K562 (cell line): Measurements from ENCODE around the gene CYP2A6. TPM values are rescaled to one million over a fixed set of nuclear protein-coding genes. Genes with fewer than 3 reads are reported as not detected.

ENCODE experiments used
- ARHGAP35 ChIP-seq: fragments of 450-650 bp; IDR thresholded peaks from 2 replicates; pipeline ENCODE4 v1.6.1; 2018; ENCODE audit not compliant: partially characterized antibody
- BMI1 ChIP-seq: fragments of 150-350 bp; IDR thresholded peaks from 2 replicates; pipeline ENCODE4 v1.6.1; 2014; ENCODE audit warnings: low read length
- CEBPG ChIP-seq, 3 experiments: fragments of 200-800 bp in 1 of 3; sonication (Bioruptor generic) in 1 of 3; sonication (generic) in 1 of 3; formaldehyde crosslinking in 1 of 3; IDR thresholded peaks in 2 of 3; conservative IDR thresholded peaks in 1 of 3; 2 replicates each; pipeline versions ENCODE4 v1.6.1 to v1.8.0; 2016 to 2022; ENCODE audit warnings: missing compliant biosample characterization in 2 of 3, missing genetic modification characterization in 2 of 3, mild to moderate bottlenecking in 1 of 3, missing genetic modification reagents in 1 of 3
- DNMT1 ChIP-seq: fragments of 450-650 bp; IDR thresholded peaks from 2 replicates; pipeline ENCODE4 v1.6.1; 2016; ENCODE audit warnings: antibody characterized with exemption, mild to moderate bottlenecking
- ERF ChIP-seq: fragments of 450-650 bp; formaldehyde crosslinking; IDR thresholded peaks from 2 replicates; pipeline ENCODE4 v1.4.0; 2020; ENCODE audit warnings: mild to moderate bottlenecking, mixed read lengths
- MCM5 ChIP-seq: fragments of 450-650 bp; IDR thresholded peaks from 2 replicates; pipeline ENCODE4 v1.6.1; 2016; ENCODE audit warnings: low read depth
- NFXL1 ChIP-seq: fragments of 450-650 bp; formaldehyde crosslinking; IDR thresholded peaks from 2 replicates; pipeline ENCODE4 v1.4.0; 2021; ENCODE audit warnings: mild to moderate bottlenecking
- SREBF1 ChIP-seq: fragments of 150-350 bp; IDR thresholded peaks from 2 replicates; pipeline ENCODE4 v1.6.1; 2014; ENCODE audit warnings: antibody characterized with exemption, low read depth, low read length, borderline replicate concordance
- TAF9B ChIP-seq: fragments of 450-650 bp; IDR thresholded peaks from 2 replicates; pipeline ENCODE4 v1.6.1; 2018; ENCODE audit warnings: mild to moderate bottlenecking; ENCODE audit not compliant: partially characterized antibody
- polyA plus RNA-seq, 8 experiments: library from polyadenylated mRNA; depleted of rRNA in 4 of 8; stranded (reverse) in 5 of 8; unstranded in 3 of 8; fragments of >200 nt; fragmentation: Nextera tagmentation in 2 of 8; fragmentation: Illumina TruSeq in 1 of 8; extraction: Ambion mirVana in 2 of 8; extraction: Trizol in 1 of 8; gene quantifications; 2 replicates each; pipeline versions ENCODE4 v1.2.1 to v1.2.3, GENCODE V29; 2011 to 2014; ENCODE audit warnings: inconsistent platforms in 1 of 8, missing spikeins in 1 of 8
- total RNA-seq, 7 experiments: library from RNA; depleted of rRNA in 6 of 7; stranded (reverse); fragments of >200 nt in 6 of 7; fragmentation: Illumina TruSeq in 2 of 7; extraction: Trizol in 2 of 7; gene quantifications; 2 replicates each; pipeline versions ENCODE4 v1.2.1 to v1.2.3, GENCODE V29; 2011 to 2021; ENCODE audit warnings: low replicate concordance in 1 of 7
- TF ChIP-seq, protein P1 (sequence below): sonication (generic); formaldehyde crosslinking; IDR thresholded peaks from 2 replicates; pipeline ENCODE4 v1.8.0; 2022; ENCODE audit warnings: mild to moderate bottlenecking, missing genetic modification reagents
- TF ChIP-seq, protein P2 (sequence below): sonication (generic); formaldehyde crosslinking; IDR thresholded peaks from 2 replicates; pipeline ENCODE4 v1.8.0; 2022; ENCODE audit warnings: mild to moderate bottlenecking, low read depth, missing genetic modification reagents
- TF ChIP-seq, protein P3 (sequence below): fragments of 450-650 bp; conservative IDR thresholded peaks from 2 replicates; pipeline ENCODE4 v1.6.1; 2016; ENCODE audit warnings: missing genetic modification characterization, low read depth, mild to moderate bottlenecking, missing compliant biosample characterization, moderate library complexity
- TF ChIP-seq, protein P4 (sequence below): sonication (generic); formaldehyde crosslinking; IDR thresholded peaks from 2 replicates; pipeline ENCODE4 v1.8.1; 2023; ENCODE audit warnings: mild to moderate bottlenecking, missing genetic modification reagents
- TF ChIP-seq, protein P5 (sequence below): fragments of 450-650 bp; IDR thresholded peaks from 2 replicates; pipeline ENCODE4 v1.6.1; 2016; ENCODE audit warnings: low read depth, mild to moderate bottlenecking, moderate library complexity

Gene CYP2A6
- total and polyA plus RNA-seq, 9 of the 15 experiments (the other 6 are each of a cell fraction or from before 2014, with no cell fraction given), result 0.31 TPM; not detected in 8

DNA sequence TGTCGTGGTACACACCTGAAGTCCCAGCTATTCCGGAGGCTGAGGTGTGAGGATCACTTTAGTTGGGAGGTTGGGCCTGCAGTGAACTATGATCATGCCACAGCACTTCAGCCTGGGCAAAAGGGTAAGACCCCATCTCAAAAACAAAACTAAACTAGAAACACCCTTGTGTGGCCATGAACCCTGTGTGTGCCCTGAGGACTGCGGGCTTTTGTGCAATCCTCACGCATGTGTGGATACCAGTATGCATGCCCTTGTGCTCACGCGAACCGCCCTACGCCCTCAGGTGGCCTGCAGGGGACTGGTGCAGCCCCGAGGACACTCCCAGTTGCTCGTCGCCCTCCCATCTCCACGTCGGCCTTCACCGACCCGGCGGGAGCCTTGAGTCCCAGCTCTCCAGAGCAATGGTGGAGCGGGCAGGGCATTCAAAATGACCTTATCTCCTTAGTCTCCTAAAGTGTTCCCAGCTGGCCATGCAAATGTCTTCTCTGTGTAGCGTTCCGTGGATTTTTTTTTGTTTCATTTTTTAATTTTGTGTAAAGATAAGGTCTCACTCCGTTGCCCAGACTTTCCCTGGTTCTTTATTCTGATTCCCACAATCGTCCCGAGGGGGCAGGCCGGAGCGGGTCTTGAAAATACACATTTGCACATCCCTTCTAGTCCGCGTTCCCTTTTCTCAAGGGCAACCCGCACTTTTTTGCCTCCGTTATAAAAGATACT lies 52.1 kb downstream of the CYP2A6 start (continued):
- TF ChIP-seq, protein P1, sequence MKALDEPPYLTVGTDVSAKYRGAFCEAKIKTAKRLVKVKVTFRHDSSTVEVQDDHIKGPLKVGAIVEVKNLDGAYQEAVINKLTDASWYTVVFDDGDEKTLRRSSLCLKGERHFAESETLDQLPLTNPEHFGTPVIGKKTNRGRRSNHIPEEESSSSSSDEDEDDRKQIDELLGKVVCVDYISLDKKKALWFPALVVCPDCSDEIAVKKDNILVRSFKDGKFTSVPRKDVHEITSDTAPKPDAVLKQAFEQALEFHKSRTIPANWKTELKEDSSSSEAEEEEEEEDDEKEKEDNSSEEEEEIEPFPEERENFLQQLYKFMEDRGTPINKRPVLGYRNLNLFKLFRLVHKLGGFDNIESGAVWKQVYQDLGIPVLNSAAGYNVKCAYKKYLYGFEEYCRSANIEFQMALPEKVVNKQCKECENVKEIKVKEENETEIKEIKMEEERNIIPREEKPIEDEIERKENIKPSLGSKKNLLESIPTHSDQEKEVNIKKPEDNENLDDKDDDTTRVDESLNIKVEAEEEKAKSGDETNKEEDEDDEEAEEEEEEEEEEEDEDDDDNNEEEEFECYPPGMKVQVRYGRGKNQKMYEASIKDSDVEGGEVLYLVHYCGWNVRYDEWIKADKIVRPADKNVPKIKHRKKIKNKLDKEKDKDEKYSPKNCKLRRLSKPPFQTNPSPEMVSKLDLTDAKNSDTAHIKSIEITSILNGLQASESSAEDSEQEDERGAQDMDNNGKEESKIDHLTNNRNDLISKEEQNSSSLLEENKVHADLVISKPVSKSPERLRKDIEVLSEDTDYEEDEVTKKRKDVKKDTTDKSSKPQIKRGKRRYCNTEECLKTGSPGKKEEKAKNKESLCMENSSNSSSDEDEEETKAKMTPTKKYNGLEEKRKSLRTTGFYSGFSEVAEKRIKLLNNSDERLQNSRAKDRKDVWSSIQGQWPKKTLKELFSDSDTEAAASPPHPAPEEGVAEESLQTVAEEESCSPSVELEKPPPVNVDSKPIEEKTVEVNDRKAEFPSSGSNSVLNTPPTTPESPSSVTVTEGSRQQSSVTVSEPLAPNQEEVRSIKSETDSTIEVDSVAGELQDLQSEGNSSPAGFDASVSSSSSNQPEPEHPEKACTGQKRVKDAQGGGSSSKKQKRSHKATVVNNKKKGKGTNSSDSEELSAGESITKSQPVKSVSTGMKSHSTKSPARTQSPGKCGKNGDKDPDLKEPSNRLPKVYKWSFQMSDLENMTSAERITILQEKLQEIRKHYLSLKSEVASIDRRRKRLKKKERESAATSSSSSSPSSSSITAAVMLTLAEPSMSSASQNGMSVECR (CRISPR knock-in tag), result no peak
- TF ChIP-seq CEBPG (CRISPR knock-in tag; IDR thresholded peaks at IDR 0.05) (no peak), CEBPG (tag; conservative IDR thresholded peaks at IDR 0.05 in 1 of 2, IDR thresholded peaks at IDR 0.05 in 1 of 2) (peak in 1 of 2 experiments; percentile 20; a peak in 1 of 4 replicates), SREBF1 (no peak; the same call in 1 of the 2 replicates), DNMT1 (0 out of 2 replicates have a peak, but pooled peaks have one; percentile 76), BMI1 (no peak), TAF9B (no peak), MCM5 (no peak), NFXL1 (CRISPR knock-in tag) (no peak), ARHGAP35 (peak; percentile 21), ERF (CRISPR knock-in tag) (peak; percentile 17; the same call in 1 of the 2 replicates)
- TF ChIP-seq, protein P2, sequence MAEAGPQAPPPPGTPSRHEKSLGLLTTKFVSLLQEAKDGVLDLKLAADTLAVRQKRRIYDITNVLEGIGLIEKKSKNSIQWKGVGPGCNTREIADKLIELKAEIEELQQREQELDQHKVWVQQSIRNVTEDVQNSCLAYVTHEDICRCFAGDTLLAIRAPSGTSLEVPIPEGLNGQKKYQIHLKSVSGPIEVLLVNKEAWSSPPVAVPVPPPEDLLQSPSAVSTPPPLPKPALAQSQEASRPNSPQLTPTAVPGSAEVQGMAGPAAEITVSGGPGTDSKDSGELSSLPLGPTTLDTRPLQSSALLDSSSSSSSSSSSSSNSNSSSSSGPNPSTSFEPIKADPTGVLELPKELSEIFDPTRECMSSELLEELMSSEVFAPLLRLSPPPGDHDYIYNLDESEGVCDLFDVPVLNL (CRISPR knock-in tag), result no peak
- TF ChIP-seq, protein P3, sequence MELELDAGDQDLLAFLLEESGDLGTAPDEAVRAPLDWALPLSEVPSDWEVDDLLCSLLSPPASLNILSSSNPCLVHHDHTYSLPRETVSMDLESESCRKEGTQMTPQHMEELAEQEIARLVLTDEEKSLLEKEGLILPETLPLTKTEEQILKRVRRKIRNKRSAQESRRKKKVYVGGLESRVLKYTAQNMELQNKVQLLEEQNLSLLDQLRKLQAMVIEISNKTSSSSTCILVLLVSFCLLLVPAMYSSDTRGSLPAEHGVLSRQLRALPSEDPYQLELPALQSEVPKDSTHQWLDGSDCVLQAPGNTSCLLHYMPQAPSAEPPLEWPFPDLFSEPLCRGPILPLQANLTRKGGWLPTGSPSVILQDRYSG, result peak; percentile 82; the same call in 1 of the 2 replicates
- TF ChIP-seq, protein P4, sequence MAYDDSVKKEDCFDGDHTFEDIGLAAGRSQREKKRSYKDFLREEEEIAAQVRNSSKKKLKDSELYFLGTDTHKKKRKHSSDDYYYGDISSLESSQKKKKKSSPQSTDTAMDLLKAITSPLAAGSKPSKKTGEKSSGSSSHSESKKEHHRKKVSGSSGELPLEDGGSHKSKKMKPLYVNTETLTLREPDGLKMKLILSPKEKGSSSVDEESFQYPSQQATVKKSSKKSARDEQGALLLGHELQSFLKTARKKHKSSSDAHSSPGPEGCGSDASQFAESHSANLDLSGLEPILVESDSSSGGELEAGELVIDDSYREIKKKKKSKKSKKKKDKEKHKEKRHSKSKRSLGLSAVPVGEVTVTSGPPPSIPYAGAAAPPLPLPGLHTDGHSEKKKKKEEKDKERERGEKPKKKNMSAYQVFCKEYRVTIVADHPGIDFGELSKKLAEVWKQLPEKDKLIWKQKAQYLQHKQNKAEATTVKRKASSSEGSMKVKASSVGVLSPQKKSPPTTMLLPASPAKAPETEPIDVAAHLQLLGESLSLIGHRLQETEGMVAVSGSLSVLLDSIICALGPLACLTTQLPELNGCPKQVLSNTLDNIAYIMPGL, result peak; percentile 60; the same call in 1 of the 2 replicates
- TF ChIP-seq, protein P5, sequence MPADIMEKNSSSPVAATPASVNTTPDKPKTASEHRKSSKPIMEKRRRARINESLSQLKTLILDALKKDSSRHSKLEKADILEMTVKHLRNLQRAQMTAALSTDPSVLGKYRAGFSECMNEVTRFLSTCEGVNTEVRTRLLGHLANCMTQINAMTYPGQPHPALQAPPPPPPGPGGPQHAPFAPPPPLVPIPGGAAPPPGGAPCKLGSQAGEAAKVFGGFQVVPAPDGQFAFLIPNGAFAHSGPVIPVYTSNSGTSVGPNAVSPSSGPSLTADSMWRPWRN, result no peak
